ENCODE measurements around the gene PEX10. TPM values are rescaled to one million over a fixed set of nuclear protein-coding genes. Genes with fewer than 3 reads are reported as not detected.

Gene PEX10
- total and polyA plus RNA-seq, 2 of the 8 experiments (the other 6 are each of a cell fraction or from before 2014, with no cell fraction given), result 24.3 to 26.9 TPM

GRCh38 chr1:2415801-2416208, 3.4 kb upstream of the PEX10 start (continued):
- no peak for TF ChIP-seq USF2 (IDR thresholded peaks at IDR 0.05; ENCODE audit: low read length)
- no peak for TF ChIP-seq JUN (IDR thresholded peaks at IDR 0.05; ENCODE audit: low read depth, low read length)
- no peak for TF ChIP-seq CBX8 (IDR thresholded peaks at IDR 0.05; ENCODE audit: borderline replicate concordance, low read depth, low read length)
- TF ChIP-seq BCL11A (IDR thresholded peaks at IDR 0.05; ENCODE audit: low read depth in 2 of 2, low read length in 2 of 2), result no peak
- no peak for TF ChIP-seq POU5F1 (IDR thresholded peaks at IDR 0.05; ENCODE audit: low read depth, low read length)
- TF ChIP-seq MAX (IDR thresholded peaks at IDR 0.05), result no peak
- TF ChIP-seq ZNF274 (IDR thresholded peaks at IDR 0.05; ENCODE audit: borderline replicate concordance, extremely low read depth, low read length), result no peak

Data from H1 (cell line).